WTC11 (cell line): ENCODE measurements around the gene GFOD1. TPM values are rescaled to one million over a fixed set of nuclear protein-coding genes. Genes with fewer than 3 reads are reported as not detected.
A peak's percentile ranks its signal among the peaks of the same experiment; 100 is the strongest.

Experiments used
- ATAC-seq: fragments of 200-7000 bp; cut with Tn5 transposase; 2 replicates; pipeline ENCODE4 v1.10.0; 2021; ENCODE audit warnings: mild to moderate bottlenecking, moderate library complexity
- CTCF ChIA-PET: fragments of 300-600 bp; sonication (Branson Sonifier 250); formaldehyde crosslinking; loops from one replicate; lab custom pipeline; 2021; ENCODE audit warnings: antibody characterized with exemption; lab: Charles Lee
- POLR2A ChIA-PET: fragments of 350-600 bp; sonication (Branson Sonifier 250); formaldehyde crosslinking; loops from one replicate; lab custom pipeline; 2021; ENCODE audit warnings: antibody characterized with exemption; lab: Charles Lee
- DNase-seq: peaks from one replicate; pipeline ENCODE4 v3.0.0; 2021; ENCODE audit warnings: low spot score
- H3K27ac Mint-ChIP-seq: 2 replicates; pipeline ENCODE4 v1.8.0; 2021; ENCODE audit warnings: mixed read lengths
- H3K27me3 Mint-ChIP-seq: 2 replicates; pipeline ENCODE4 v1.8.0; 2021; ENCODE audit warnings: low read depth, mild to moderate bottlenecking, moderate library complexity, mixed read lengths
- H3K36me3 Mint-ChIP-seq: 2 replicates; pipeline ENCODE4 v1.8.0; 2021; ENCODE audit warnings: mixed read lengths
- H3K4me1 Mint-ChIP-seq: 2 replicates; pipeline ENCODE4 v1.8.0; 2022; ENCODE audit warnings: mixed read lengths
- H3K4me3 Mint-ChIP-seq: 2 replicates; pipeline ENCODE4 v1.8.0; 2021; ENCODE audit warnings: mild to moderate bottlenecking, moderate library complexity, mixed read lengths
- H3K9me3 Mint-ChIP-seq: 2 replicates; pipeline ENCODE4 v1.8.0; 2021; ENCODE audit warnings: mixed read lengths
- CBFB ChIP-seq: sonication (generic); formaldehyde crosslinking; IDR thresholded peaks from 2 replicates; pipeline ENCODE4 v1.8.1; 2022; ENCODE audit warnings: mild to moderate bottlenecking, low read depth, missing genetic modification reagents
- ESRRA ChIP-seq: sonication (generic); formaldehyde crosslinking; IDR thresholded peaks from 2 replicates; pipeline ENCODE4 v1.8.1; 2022; ENCODE audit warnings: mild to moderate bottlenecking, missing genetic modification reagents, borderline replicate concordance
- ETV6 ChIP-seq: sonication (generic); formaldehyde crosslinking; IDR thresholded peaks from 2 replicates; pipeline ENCODE4 v1.8.1; 2022; ENCODE audit warnings: mild to moderate bottlenecking, missing genetic modification reagents
- FOXP1 ChIP-seq: sonication (generic); formaldehyde crosslinking; IDR thresholded peaks from 2 replicates; pipeline ENCODE4 v1.8.0; 2022; ENCODE audit warnings: missing genetic modification reagents, mild to moderate bottlenecking, moderate library complexity, borderline replicate concordance
- MXD4 ChIP-seq: fragments of 250-450 bp; sonication (Bioruptor Pico); IDR thresholded peaks from 2 replicates; pipeline ENCODE4 v1.8.0; 2021; ENCODE audit warnings: mild to moderate bottlenecking, moderate library complexity, borderline replicate concordance
- NFE2L1 ChIP-seq: sonication (generic); formaldehyde crosslinking; IDR thresholded peaks from 2 replicates; pipeline ENCODE4 v1.8.1; 2023; ENCODE audit warnings: missing genetic modification reagents
- TCF7 ChIP-seq: sonication (generic); formaldehyde crosslinking; IDR thresholded peaks from 2 replicates; pipeline ENCODE4 v1.8.0; 2022; ENCODE audit warnings: mild to moderate bottlenecking, low read depth, missing genetic modification reagents, moderate library complexity
- TEAD1 ChIP-seq: sonication (generic); formaldehyde crosslinking; IDR thresholded peaks from 2 replicates; pipeline ENCODE4 v1.8.0; 2022; ENCODE audit warnings: mild to moderate bottlenecking, missing genetic modification reagents
- ZNF138 ChIP-seq: sonication (generic); formaldehyde crosslinking; conservative IDR thresholded peaks from 2 replicates; pipeline ENCODE4 v1.8.1; 2022; ENCODE audit warnings: mild to moderate bottlenecking, moderate library complexity, missing genetic modification reagents
- total RNA-seq: library from RNA; stranded (reverse); gene quantifications from 3 replicates; pipeline ENCODE4 v1.2.3, GENCODE V29; 2021
- TF ChIP-seq, protein P1 (sequence below): fragments of 250-450 bp; sonication (Bioruptor Pico); IDR thresholded peaks from 2 replicates; pipeline ENCODE4 v1.9.0; 2021; ENCODE audit warnings: moderate library complexity, mild to moderate bottlenecking, inconsistent platforms, borderline replicate concordance
- TF ChIP-seq, protein P2 (sequence below): sonication (generic); formaldehyde crosslinking; IDR thresholded peaks from 2 replicates; pipeline ENCODE4 v1.8.0; 2023; ENCODE audit warnings: missing genetic modification reagents, mild to moderate bottlenecking, borderline replicate concordance
- TF ChIP-seq, protein P3 (sequence below): sonication (generic); formaldehyde crosslinking; IDR thresholded peaks from 2 replicates; pipeline ENCODE4 v1.8.1; 2023; ENCODE audit warnings: mild to moderate bottlenecking, missing genetic modification reagents
- TF ChIP-seq, protein P4 (sequence below): sonication (generic); formaldehyde crosslinking; IDR thresholded peaks from 2 replicates; pipeline ENCODE4 v1.8.0; 2022; ENCODE audit warnings: missing genetic modification reagents
- TF ChIP-seq, protein P5 (sequence below): sonication (generic); formaldehyde crosslinking; IDR thresholded peaks from 2 replicates; pipeline ENCODE4 v1.8.1; 2022; ENCODE audit warnings: low read depth, missing genetic modification reagents, borderline replicate concordance
- TF ChIP-seq, protein P6 (sequence below): fragments of 250-450 bp; sonication (Bioruptor Pico); IDR thresholded peaks from 2 replicates; pipeline ENCODE4 v1.9.0; 2021; ENCODE audit warnings: mild to moderate bottlenecking
- TF ChIP-seq, protein P7 (sequence below): sonication (generic); formaldehyde crosslinking; IDR thresholded peaks from 2 replicates; pipeline ENCODE4 v1.8.0; 2022; ENCODE audit warnings: mild to moderate bottlenecking, missing genetic modification reagents
- TF ChIP-seq, protein P8 (sequence below): sonication (generic); formaldehyde crosslinking; IDR thresholded peaks from 2 replicates; pipeline ENCODE4 v1.8.1; 2022; ENCODE audit warnings: missing genetic modification reagents, borderline replicate concordance

Gene GFOD1
- total RNA-seq, 1 experiment from 2014 or later: 8.5 TPM

DNA sequence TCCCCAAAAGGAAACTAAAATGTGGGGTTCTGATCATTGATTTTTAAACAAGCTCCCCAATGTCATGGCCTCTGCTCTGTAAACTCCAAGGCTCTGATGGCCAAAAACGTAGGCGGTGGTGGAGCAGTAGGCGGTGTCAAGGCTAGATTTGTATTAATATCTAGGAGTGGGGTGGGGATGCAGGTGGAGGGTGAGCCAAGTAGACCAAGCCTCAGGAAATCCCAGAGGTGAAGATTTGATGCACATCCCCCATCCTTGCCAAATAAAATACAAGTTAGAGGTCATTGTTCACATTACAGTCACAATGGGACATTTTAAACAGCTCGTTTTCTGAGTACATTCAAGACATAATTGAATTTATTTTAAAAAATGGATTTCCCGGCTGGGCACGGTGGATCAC, 128.1 kb downstream of the GFOD1 start:
- H3K27ac Mint-ChIP-seq: no peak overlapping the region
- ATAC-seq: no peak
- no peaks in the 10 kb centered on the region for H3K9me3 Mint-ChIP-seq
- H3K27me3 Mint-ChIP-seq: no peaks in the 10 kb centered on the region; the same call in 1 of the 2 replicates
- no peaks in the 10 kb centered on the region for H3K36me3 Mint-ChIP-seq
- CTCF ChIA-PET: no interaction called here
- TF ChIP-seq, protein P1, sequence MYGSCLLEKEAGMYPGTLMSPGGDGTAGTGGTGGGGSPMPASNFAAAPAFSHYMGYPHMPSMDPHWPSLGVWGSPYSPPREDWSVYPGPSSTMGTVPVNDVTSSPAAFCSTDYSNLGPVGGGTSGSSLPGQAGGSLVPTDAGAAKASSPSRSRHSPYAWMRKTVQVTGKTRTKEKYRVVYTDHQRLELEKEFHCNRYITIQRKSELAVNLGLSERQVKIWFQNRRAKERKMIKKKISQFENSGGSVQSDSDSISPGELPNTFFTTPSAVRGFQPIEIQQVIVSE: no peak
- no peak for TF ChIP-seq CBFB (CRISPR knock-in tag)
- DNase-seq: no peak
- POLR2A ChIA-PET: interaction anchor here (0.7 kb wide), 1 partner anchor 47 kb away, joined by 5 read pairs; no protein-coding TSS in a partner anchor
- no peak overlapping the region for H3K4me3 Mint-ChIP-seq
- H3K4me1 Mint-ChIP-seq: peaks cover 44% of the 10 kb centered on the region

DNA sequence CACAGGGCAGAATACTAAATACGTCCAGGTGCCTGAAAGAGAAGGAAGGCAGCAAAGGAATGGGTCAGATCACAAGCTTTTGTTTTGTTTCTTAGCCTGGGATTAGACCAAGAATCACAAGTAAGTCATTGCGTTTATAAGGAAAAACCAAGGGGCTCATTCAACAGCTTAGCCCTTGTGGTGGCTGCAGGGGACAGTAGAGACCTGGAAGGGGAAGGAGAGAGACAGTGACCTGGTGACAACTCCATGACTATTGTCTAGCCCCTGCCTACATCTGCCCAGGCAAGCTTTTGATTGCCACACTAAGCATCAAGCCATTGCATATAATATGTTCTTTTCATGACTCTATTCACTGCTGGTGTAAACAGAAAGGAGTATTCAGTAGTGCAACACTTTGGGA, 128.9 kb downstream of the GFOD1 start:
- ChIA-PET POLR2A (interaction anchor here (0.7 kb wide), 1 partner anchor 30 kb away, joined by 3 read pairs; the partner anchor contains the start of gene TBC1D7), CTCF (interaction anchor here (0.7 to 1.4 kb wide), 2 partner anchors 70 to 257 kb away, joined by 3 to 8 read pairs; partner anchors contain the start of gene NOL7)
- Mint-ChIP-seq H3K4me3 (no peak overlapping the region), H3K9me3 (no peaks in the 10 kb centered on the region), H3K27me3 (no peaks in the 10 kb centered on the region; the same call in 1 of the 2 replicates), H3K4me1 (peaks cover 44% of the 10 kb centered on the region), H3K27ac (no peak overlapping the region; the same call in 1 of the 2 replicates), H3K36me3 (no peaks in the 10 kb centered on the region)
- DNase-seq (no peak), ATAC-seq (0 out of 2 replicates have a peak, but pooled peaks have one; percentile 14)
- no peak for TF ChIP-seq FOXP1
- TF ChIP-seq, protein P2, sequence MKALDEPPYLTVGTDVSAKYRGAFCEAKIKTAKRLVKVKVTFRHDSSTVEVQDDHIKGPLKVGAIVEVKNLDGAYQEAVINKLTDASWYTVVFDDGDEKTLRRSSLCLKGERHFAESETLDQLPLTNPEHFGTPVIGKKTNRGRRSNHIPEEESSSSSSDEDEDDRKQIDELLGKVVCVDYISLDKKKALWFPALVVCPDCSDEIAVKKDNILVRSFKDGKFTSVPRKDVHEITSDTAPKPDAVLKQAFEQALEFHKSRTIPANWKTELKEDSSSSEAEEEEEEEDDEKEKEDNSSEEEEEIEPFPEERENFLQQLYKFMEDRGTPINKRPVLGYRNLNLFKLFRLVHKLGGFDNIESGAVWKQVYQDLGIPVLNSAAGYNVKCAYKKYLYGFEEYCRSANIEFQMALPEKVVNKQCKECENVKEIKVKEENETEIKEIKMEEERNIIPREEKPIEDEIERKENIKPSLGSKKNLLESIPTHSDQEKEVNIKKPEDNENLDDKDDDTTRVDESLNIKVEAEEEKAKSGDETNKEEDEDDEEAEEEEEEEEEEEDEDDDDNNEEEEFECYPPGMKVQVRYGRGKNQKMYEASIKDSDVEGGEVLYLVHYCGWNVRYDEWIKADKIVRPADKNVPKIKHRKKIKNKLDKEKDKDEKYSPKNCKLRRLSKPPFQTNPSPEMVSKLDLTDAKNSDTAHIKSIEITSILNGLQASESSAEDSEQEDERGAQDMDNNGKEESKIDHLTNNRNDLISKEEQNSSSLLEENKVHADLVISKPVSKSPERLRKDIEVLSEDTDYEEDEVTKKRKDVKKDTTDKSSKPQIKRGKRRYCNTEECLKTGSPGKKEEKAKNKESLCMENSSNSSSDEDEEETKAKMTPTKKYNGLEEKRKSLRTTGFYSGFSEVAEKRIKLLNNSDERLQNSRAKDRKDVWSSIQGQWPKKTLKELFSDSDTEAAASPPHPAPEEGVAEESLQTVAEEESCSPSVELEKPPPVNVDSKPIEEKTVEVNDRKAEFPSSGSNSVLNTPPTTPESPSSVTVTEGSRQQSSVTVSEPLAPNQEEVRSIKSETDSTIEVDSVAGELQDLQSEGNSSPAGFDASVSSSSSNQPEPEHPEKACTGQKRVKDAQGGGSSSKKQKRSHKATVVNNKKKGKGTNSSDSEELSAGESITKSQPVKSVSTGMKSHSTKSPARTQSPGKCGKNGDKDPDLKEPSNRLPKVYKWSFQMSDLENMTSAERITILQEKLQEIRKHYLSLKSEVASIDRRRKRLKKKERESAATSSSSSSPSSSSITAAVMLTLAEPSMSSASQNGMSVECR (CRISPR knock-in tag): no peak
- TF ChIP-seq TEAD1 (CRISPR knock-in tag): no peak
- TF ChIP-seq CBFB (CRISPR knock-in tag): no peak
- no peak for TF ChIP-seq ETV6 (CRISPR knock-in tag)
- TF ChIP-seq, protein P3, sequence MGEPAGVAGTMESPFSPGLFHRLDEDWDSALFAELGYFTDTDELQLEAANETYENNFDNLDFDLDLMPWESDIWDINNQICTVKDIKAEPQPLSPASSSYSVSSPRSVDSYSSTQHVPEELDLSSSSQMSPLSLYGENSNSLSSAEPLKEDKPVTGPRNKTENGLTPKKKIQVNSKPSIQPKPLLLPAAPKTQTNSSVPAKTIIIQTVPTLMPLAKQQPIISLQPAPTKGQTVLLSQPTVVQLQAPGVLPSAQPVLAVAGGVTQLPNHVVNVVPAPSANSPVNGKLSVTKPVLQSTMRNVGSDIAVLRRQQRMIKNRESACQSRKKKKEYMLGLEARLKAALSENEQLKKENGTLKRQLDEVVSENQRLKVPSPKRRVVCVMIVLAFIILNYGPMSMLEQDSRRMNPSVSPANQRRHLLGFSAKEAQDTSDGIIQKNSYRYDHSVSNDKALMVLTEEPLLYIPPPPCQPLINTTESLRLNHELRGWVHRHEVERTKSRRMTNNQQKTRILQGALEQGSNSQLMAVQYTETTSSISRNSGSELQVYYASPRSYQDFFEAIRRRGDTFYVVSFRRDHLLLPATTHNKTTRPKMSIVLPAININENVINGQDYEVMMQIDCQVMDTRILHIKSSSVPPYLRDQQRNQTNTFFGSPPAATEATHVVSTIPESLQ (CRISPR knock-in tag): no peak
- TF ChIP-seq, protein P4, sequence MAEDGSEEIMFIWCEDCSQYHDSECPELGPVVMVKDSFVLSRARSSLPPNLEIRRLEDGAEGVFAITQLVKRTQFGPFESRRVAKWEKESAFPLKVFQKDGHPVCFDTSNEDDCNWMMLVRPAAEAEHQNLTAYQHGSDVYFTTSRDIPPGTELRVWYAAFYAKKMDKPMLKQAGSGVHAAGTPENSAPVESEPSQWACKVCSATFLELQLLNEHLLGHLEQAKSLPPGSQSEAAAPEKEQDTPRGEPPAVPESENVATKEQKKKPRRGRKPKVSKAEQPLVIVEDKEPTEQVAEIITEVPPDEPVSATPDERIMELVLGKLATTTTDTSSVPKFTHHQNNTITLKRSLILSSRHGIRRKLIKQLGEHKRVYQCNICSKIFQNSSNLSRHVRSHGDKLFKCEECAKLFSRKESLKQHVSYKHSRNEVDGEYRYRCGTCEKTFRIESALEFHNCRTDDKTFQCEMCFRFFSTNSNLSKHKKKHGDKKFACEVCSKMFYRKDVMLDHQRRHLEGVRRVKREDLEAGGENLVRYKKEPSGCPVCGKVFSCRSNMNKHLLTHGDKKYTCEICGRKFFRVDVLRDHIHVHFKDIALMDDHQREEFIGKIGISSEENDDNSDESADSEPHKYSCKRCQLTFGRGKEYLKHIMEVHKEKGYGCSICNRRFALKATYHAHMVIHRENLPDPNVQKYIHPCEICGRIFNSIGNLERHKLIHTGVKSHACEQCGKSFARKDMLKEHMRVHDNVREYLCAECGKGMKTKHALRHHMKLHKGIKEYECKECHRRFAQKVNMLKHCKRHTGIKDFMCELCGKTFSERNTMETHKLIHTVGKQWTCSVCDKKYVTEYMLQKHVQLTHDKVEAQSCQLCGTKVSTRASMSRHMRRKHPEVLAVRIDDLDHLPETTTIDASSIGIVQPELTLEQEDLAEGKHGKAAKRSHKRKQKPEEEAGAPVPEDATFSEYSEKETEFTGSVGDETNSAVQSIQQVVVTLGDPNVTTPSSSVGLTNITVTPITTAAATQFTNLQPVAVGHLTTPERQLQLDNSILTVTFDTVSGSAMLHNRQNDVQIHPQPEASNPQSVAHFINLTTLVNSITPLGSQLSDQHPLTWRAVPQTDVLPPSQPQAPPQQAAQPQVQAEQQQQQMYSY: no peak
- TF ChIP-seq MXD4 (CRISPR knock-in tag): no peak
- no peak for TF ChIP-seq TCF7 (CRISPR knock-in tag)
- no peak for TF ChIP-seq ESRRA (CRISPR knock-in tag)
- TF ChIP-seq, protein P5, sequence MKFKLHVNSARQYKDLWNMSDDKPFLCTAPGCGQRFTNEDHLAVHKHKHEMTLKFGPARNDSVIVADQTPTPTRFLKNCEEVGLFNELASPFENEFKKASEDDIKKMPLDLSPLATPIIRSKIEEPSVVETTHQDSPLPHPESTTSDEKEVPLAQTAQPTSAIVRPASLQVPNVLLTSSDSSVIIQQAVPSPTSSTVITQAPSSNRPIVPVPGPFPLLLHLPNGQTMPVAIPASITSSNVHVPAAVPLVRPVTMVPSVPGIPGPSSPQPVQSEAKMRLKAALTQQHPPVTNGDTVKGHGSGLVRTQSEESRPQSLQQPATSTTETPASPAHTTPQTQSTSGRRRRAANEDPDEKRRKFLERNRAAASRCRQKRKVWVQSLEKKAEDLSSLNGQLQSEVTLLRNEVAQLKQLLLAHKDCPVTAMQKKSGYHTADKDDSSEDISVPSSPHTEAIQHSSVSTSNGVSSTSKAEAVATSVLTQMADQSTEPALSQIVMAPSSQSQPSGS (CRISPR knock-in tag): no peak
- TF ChIP-seq, protein P6, sequence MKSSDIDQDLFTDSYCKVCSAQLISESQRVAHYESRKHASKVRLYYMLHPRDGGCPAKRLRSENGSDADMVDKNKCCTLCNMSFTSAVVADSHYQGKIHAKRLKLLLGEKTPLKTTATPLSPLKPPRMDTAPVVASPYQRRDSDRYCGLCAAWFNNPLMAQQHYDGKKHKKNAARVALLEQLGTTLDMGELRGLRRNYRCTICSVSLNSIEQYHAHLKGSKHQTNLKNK (CRISPR knock-in tag): no peak
- TF ChIP-seq ZNF138 (CRISPR knock-in tag): no peak
- TF ChIP-seq, protein P7, sequence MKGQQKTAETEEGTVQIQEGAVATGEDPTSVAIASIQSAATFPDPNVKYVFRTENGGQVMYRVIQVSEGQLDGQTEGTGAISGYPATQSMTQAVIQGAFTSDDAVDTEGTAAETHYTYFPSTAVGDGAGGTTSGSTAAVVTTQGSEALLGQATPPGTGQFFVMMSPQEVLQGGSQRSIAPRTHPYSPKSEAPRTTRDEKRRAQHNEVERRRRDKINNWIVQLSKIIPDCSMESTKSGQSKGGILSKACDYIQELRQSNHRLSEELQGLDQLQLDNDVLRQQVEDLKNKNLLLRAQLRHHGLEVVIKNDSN (CRISPR knock-in tag): no peak
- TF ChIP-seq, protein P8, sequence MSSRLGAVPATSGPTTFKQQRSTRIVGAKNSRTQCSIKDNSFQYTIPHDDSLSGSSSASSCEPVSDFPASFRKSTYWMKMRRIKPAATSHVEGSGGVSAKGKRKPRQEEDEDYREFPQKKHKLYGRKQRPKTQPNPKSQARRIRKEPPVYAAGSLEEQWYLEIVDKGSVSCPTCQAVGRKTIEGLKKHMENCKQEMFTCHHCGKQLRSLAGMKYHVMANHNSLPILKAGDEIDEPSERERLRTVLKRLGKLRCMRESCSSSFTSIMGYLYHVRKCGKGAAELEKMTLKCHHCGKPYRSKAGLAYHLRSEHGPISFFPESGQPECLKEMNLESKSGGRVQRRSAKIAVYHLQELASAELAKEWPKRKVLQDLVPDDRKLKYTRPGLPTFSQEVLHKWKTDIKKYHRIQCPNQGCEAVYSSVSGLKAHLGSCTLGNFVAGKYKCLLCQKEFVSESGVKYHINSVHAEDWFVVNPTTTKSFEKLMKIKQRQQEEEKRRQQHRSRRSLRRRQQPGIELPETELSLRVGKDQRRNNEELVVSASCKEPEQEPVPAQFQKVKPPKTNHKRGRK (CRISPR knock-in tag): no peak
- TF ChIP-seq NFE2L1: no peak
